ENCODE results near the gene STK32A.

STK32A gene

DNA sequence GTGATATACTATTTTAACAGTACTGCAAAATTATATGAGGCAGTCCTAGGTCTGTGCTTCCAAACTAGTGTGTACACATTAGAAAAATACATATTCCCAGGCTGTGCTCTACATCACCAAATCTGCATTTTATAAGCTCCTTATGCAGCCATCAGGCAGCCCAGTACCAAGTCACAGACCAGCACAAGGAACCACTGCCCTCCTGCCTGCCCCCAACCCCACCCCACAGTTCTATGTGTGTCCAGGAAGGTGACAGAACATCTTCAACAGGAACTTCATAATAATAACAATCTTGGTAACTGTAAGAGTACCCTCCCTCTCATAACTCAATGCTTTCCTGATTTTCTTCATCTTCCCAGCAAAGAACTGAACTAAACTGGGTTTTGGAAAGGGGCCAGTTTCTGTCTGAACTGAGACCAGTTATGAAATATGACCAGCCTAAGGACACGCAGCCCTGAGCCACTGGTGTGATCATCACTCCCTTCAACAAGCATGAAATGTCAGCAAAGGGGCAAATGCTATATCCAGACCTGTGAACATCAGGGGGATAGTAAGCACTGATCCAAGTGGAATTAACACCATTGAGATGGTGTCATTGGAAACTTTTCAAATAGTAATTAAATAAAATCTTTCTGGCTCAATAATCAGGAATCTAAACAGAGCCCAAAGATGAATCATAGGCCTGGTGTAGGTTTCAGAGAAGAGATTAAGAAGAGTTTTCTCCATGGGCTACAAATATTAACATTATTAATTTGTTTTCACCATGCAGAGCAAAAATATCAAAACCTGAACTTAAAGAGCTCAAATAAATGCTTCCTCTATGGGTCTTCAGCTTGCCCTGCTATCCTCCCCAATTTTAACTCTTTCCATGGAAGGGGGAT is 192.9 kb downstream of the STK32A start:
- DNase-seq = no peak

- DNase-seq = no peak
Observed at GRCh38 chr5:147430628-147431027, 195.8 kb downstream of the STK32A start.

DNA sequence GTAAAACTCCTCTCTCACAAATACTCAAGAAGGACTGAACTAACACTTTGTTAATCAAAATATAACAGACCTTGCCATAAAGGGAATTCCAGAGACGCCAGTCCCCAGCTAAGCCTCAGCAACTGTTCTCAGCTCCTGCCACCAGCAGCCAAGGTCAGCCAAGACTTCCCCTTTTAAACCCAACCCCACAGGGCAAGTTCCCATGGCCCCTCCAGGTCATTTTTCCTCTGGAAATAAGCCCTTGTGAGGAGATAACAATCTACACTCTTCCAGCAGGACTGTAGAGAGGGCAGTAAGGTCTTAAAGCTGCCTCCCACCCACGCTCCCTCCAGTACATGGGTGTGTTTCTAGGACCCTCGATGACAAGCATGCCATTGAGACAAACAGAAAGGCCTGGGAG is 196.8 kb downstream of the STK32A start:
- no peak for DNase-seq

- DNase-seq = no peak
Observed at GRCh38 chr5:147432323-147432722, 197.5 kb downstream of the STK32A start.

DNA sequence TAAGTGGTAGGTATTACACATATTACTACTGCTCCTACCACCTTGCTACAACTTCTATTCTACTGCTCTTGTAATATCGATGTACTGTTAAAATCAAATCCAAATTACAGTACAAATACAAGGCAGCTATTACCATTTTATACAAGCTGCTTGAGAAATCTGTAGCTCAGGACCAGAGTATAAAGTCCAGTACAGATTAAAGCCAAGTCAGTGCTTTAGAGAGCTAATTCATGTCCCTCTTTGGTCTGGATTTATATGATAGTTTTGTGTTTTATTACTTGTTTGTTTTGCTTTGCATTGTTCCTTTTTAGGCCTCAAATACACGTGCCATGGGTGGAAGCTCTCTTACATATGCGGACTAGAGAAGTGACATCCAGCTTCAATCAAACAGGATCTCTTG is 199.2 kb downstream of the STK32A start:
- no peak for DNase-seq

- no peak for DNase-seq
Observed at GRCh38 chr5:147436596-147436995, 201.8 kb downstream of the STK32A start.

- DNase-seq = no peak
Observed at GRCh38 chr5:147437161-147437596, 202.4 kb downstream of the STK32A start.
